Sciatic nerve (tissue), 2 donors: ENCODE data around the gene CHRNA4. TPM values are rescaled to one million over a fixed set of nuclear protein-coding genes. Genes with fewer than 3 reads are reported as not detected.

Experiments used
- ATAC-seq: fragments of 200-7000 bp; cut with Tn5 transposase; one replicate; pipeline ENCODE4 v1.9.1; 2020; ENCODE audit warnings: mild to moderate bottlenecking, moderate library complexity
- DNase-seq: peaks from one replicate; pipeline ENCODE4 v3.0.0-alpha.2; 2020; ENCODE audit warnings: low spot score
- intact Hi-C: fragments of 100-400 bp; cut with DNase I; formaldehyde crosslinking; loops from one replicate; pipeline ENCODE4 v1.14.2; 2022
- total RNA-seq: library from RNA; stranded (reverse); fragmentation: NEBNext Ultra II Directional; extraction: Animal tissue kit (Norgen Biotek cat#: 25700); gene quantifications from one replicate; pipeline ENCODE4 v1.2.1, GENCODE V29; 2021
- donor health status: DM: no; HTN: no; CAD: no.
- donor health status: DM: no; HTN: no; CAD: no.

Gene CHRNA4
- total RNA-seq, 1 donor from 2014 or later, result 0.80 TPM

- no peak for DNase-seq
- ATAC-seq, result no peak
- intact Hi-C loops, result no loop called here
These were observed 44.1 kb downstream of the CHRNA4 start for GRCh38 chr20:63317061-63317460.

GRCh38 chr20:63316502-63316921 is 44.6 kb downstream of the CHRNA4 start:
- intact Hi-C loops, result no loop called here
- DNase-seq, result no peak
- no peak for ATAC-seq

DNA sequence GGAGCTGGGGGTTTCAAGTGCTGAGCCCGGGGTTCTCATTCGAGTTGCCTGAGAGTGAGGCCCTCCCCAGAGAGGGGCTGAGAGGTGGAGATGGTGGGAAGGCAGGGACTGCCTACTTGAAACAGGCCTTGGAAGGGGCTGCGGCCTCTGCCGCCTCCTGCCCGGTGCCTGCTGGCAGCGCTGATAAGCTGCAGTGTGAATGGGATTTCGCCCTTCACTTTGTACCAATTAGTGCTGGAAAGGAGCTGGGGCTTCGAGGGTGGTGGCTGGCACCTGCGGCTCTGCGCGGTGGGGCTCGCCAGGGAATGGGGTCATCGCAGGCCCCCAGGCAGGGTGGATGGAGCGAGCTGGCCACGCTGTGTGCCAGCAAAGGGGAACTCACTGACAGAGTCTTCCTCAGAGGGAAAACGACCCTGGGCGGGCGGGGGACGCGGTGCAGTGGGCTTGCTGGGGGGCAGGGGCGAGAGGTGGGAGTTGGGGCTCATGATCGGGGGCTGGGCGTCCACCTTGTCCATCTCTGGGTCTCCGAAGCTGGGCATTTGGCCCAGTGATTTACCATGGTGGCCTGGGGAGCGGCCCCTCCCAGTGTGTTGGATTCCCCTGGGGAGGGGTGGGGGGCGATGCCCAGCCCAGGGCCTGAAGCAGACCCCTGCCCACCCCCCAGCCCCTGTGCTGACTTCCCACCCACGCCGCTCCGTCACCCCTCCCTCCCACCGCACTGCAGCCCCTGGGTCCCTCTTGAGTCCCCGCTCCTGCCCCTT is 45.2 kb downstream of the CHRNA4 start:
- intact Hi-C loops, result no loop called here
- ATAC-seq (no peak), DNase-seq (no peak)

DNA sequence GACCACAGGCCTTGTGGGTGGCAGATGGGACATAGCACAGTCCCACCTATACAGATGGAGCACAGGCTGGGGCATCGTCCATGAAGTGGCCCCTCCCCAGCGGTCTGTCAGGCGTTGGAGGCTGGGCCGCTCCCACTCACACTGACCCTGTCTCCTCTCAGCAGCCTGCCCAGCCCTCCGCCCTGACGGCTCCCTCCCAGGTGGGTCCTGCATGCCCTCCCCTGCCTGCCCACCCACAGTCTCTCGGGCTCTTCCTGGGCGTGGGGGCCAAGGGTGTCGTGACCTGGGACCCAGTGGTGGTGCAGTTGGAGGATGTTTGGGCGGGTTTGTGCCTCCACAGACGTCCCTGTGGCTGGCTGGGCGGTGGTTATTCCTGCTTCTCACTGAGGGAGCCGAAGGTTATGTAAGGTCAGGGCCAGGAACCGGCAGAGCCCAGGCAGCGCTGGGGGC is 45.9 kb downstream of the CHRNA4 start:
- intact Hi-C loops, result no loop called here
- ATAC-seq (no peak), DNase-seq (no peak)

DNA sequence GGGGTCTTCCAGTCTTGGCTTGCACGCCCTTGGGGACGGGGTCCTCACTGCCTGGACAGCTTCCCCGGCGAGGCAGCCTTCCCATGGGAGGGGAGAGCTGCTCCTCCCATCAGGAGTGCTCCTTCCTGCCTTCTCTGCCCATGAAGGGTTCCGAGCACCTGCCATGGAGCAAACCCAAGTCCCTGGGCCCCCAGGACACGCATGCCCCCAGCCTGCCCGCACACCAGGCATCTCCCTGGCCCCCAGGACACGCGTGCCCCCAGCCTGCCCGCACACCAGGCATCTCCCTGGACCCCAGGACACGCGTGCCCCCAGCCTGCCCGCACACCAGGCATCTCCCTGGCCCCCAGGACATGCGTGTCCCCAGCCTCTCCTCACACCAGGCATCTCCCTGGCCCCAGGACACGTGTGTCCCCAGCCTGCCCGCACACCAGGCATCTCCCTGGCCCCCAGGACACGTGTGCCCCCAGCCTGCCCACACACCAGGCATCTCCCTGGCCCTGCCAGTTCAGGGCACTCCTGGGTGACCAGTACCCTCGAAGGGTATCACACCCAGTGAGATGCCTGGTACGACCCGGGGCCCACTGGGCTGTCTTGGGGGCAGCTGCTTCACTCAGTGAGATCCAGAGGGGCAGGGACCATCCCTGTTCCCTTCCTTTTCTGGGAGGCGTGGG is 46.4 kb downstream of the CHRNA4 start:
- intact Hi-C loops, result no loop called here
- DNase-seq, result no peak
- ATAC-seq, result no peak

DNA sequence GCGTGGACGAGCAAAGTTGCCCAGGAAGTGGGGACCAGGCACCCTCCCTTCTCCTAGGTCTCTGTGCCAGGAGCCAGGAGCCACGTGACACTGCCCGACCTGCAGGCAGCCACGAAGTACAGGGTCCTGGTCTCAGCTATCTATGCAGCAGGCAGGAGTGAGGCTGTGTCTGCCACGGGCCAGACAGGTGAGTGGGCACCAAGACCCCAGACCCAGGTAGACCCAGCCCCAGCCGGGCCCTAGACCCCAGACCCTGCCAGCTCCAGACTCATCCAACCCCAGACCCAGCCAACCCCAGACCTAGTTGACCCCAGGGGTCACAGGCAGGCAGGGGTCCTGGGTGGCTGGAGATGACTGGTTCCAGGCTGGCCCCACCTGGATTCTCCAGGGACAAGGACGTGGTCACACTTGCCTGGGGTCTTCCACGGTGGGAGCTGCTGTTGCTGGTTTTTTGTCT is 47.1 kb downstream of the CHRNA4 start:
- ATAC-seq, result no peak
- no peak for DNase-seq
- intact Hi-C loops, result no loop called here

- intact Hi-C loops, result loop anchor here (2.0 kb wide), 1 partner anchor 61 kb away; no protein-coding TSS in a partner anchor
- DNase-seq (no peak), ATAC-seq (no peak)
These were observed 47.7 kb downstream of the CHRNA4 start for GRCh38 chr20:63313349-63314014.

- ATAC-seq, result no peak
- intact Hi-C loops, result loop anchor here (2.0 kb wide), 1 partner anchor 62 kb away; no protein-coding TSS in a partner anchor
These were observed 48.3 kb downstream of the CHRNA4 start for GRCh38 chr20:63312690-63313348.

DNA sequence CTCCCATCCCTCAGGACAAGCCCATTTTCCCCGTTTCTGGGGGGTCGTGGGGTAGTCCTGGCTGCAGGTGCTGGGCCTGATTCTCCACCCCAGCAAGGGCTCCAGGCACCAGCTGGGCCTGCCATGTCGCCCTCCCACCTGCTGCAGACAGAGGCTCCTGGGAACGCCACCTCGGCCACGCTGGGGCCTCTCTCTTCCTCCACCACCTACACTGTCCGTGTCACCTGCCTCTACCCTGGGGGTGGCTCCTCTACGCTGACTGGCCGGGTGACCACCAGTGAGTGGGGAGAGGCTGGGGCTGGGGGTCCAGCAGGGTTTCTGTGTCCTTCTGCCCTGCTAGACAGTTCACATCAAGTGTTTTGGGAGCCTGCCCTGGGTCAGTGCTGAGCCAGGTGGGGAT is 48.9 kb downstream of the CHRNA4 start:
- DNase-seq (no peak), ATAC-seq (no peak)
- intact Hi-C loops, result loop anchor here (2.0 kb wide), 1 partner anchor 63 kb away; no protein-coding TSS in a partner anchor

More at GRCh38 chr20:63312690-63313348, 48.3 kb downstream of the CHRNA4 start:
- DNase-seq, result no peak

DNA sequence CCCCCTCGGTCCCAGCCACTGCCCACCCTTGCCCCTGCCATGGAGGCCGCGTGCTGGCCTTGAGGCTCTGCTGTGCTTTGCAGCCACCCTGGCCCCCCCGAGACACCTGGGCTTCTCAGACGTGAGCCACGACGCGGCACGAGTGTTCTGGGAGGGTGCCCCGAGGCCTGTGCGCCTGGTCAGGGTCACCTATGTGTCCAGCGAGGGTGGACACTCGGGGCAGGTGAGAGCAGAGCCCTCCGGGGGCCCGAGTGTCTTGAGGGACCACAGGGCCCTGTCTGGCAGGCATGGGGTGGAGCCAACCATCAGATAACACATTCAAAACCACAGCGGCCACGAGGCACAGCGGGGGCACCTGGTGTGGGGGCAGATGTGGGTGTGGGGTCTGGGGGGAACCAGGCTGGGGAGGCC is 49.3 kb downstream of the CHRNA4 start:
- intact Hi-C loops, result loop anchor here (2.0 kb wide), 1 partner anchor 63 kb away; no protein-coding TSS in a partner anchor
- DNase-seq (no peak), ATAC-seq (no peak)

DNA sequence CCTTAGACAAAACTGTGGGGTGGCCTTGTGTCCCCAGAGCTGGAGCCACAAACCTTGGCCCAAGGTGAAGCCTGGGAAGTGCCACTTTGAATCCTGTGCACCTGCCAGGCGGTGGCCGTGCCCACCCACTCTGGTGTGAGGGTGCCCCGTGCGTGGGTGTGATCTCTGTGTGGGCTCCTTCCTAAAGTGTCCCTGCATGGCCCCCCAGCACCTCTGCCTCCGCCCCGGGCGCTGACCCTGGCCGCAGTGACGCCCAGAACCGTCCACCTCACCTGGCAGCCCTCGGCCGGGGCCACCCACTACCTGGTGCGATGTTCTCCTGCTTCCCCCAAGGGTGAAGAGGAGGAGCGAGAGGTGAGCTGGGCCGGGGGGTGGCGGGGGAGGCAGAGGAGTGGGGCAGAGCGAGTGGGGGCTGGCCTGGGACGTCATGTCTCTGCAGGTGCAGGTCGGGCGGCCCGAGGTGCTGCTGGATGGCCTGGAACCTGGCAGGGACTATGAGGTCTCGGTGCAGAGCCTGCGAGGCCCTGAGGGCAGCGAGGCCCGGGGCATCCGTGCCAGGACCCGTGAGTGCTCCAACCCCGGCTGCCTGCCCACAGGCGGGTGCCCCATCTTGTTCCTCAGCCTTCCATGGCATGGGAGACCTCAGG is 49.8 kb downstream of the CHRNA4 start:
- DNase-seq (no peak), ATAC-seq (no peak)
- intact Hi-C loops, result no loop called here

DNA sequence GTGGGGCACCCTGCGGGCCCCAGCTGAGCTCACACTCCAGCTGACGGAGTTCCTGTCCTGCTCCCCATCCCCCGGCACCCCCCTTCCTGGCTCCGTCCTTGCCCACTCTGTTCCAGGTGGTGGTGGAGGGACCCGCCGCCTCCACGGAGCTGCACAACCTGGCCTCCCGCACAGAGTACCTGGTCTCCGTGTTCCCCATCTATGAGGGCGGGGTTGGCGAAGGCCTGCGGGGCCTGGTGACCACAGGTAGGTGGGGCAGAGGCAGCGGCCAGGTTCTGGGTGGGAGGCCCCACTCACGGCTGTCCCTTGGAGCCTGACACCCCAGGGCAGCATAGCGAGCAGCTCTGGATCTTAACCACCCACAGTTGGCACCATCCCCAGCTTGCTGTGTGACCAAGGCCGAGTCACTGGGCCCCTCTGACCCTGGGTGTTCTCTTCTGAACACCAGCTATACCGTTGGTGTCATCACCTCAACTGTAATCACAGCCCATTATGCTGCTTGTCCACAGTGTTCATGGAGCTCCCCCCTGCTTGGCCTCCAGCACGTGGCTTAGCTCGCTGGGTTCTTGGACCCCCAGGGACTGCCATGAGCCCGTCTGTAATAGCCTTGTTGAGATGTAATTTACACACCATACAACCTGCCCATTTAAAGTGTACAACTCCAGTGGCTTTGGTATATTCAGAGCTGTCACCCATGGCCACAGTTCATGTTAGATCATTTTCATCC is 50.7 kb downstream of the CHRNA4 start:
- intact Hi-C loops, result no loop called here
- DNase-seq, result no peak
- no peak for ATAC-seq

GRCh38 chr20:63309261-63310071 is 51.7 kb downstream of the CHRNA4 start:
- intact Hi-C loops, result no loop called here
- ATAC-seq (peak; percentile 50), DNase-seq (no peak)

GRCh38 chr20:63308218-63308911 is 52.8 kb downstream of the CHRNA4 start:
- ATAC-seq (no peak), DNase-seq (no peak)
- intact Hi-C loops, result no loop called here

GRCh38 chr20:63307538-63308217 is 53.5 kb downstream of the CHRNA4 start:
- ATAC-seq, result no peak
- no peak for DNase-seq
- intact Hi-C loops, result no loop called here
